Gastroesophageal sphincter (tissue), 4 donors: ENCODE results near the gene TPRX1. TPM values are rescaled to one million over a fixed set of nuclear protein-coding genes. Genes with fewer than 3 reads are reported as not detected.

ENCODE experiments used
- ATAC-seq: fragments of 150-250 bp; one replicate; pipeline ENCODE4 v1.9.1; 2016; ENCODE audit warnings: mild to moderate bottlenecking, moderate library complexity
- H3K27ac ChIP-seq, 4 donors: fragments of 200-600 bp; sonication (generic) in 3 of 4; 1 replicate in 3 of 4; 2 replicates in 1 of 4; pipeline ENCODE4 v1.5.1; 2016 to 2019
- H3K27me3 ChIP-seq: fragments of 200-600 bp; sonication (generic); one replicate; pipeline ENCODE4 v1.5.1; 2019
- H3K36me3 ChIP-seq, 2 donors: fragments of 200-600 bp; sonication (generic); one replicate each; pipeline ENCODE4 v1.5.1; 2019; ENCODE audit warnings: control low read depth in 1 of 2
- H3K4me1 ChIP-seq, 3 donors: fragments of 200-600 bp; sonication (generic); 1 replicate in 2 of 3; 2 replicates in 1 of 3; pipeline ENCODE4 v1.5.1; 2016 to 2019; ENCODE audit warnings: control low read depth in 2 of 3
- H3K4me3 ChIP-seq, 2 donors: fragments of 200-600 bp; sonication (generic); one replicate each; pipeline ENCODE4 v1.5.1; 2019; ENCODE audit warnings: mild to moderate bottlenecking in 1 of 2, moderate library complexity in 1 of 2
- H3K9me3 ChIP-seq, 3 donors: fragments of 200-600 bp; sonication (generic); one replicate each; pipeline ENCODE4 v1.5.1; 2017 to 2019; ENCODE audit warnings: control low read depth in 2 of 3
- EP300 ChIP-seq: sonication (generic); formaldehyde crosslinking; IDR thresholded peaks from one replicate; pipeline ENCODE4 v1.6.1; 2017; ENCODE audit warnings: antibody characterized with exemption, mild to moderate bottlenecking
- POLR2A ChIP-seq, 2 donors: fragments of 450-650 bp; IDR thresholded peaks; one replicate each; pipeline ENCODE4 v1.6.1; 2017; ENCODE audit warnings: antibody characterized with exemption in 2 of 2, mild to moderate bottlenecking in 2 of 2, moderate library complexity in 1 of 2
- POLR2AphosphoS5 ChIP-seq: sonication (generic); formaldehyde crosslinking; IDR thresholded peaks from one replicate; pipeline ENCODE4 v1.6.1; 2017; ENCODE audit warnings: antibody characterized with exemption
- WGBS, 2 donors: methylation state at CpG; one replicate each; pipeline ENCODE4 v1.1.5; 2018; ENCODE audit warnings: low coverage in 1 of 2; 5-methylcytosine and 5-hydroxymethylcytosine counted together
- total RNA-seq, 4 donors: library from RNA; depleted of rRNA; stranded (reverse); fragments of >200 nt; gene quantifications; one replicate each; pipeline ENCODE4 v1.1.0, GENCODE V29; 2016
- TF ChIP-seq, protein P1 (sequence below), 4 experiments: fragments of 200-600 bp in 2 of 4; fragments of 450-650 bp in 2 of 4; sonication (generic) in 1 of 4; IDR thresholded peaks; one replicate each; pipeline ENCODE4 v1.5.1; 2017 to 2019; ENCODE audit warnings: antibody characterized with exemption in 4 of 4, mild to moderate bottlenecking in 2 of 4, moderate library complexity in 2 of 4

TPRX1 gene
- total RNA-seq, 4 donors from 2014 or later = not detected

DNA sequence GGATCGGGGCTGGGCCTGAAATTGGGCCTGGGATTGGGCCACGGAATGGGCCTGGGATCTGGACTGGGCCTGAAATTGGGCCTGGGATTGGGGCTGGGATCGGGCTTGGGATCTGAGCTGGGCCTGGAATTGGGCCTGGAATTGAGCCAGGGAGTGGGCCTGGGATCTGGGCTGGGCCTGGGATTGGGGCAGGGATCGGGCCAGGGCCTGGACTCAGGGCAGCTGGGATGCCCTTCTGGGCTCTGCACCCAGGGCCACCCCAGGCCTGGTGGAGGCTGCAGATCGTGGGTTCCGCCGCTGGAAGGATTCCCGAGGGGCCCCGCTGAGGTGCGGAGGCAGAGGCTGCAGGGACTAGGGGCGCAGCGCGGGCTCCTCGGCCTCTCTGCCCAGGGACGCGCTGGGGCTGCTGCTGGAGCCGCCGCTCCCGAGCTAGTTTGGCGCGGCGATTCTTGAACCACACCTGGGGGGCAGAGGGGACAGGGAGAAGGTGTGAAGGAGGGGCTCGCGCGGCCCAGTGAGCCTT is 1.8 kb downstream of the TPRX1 start:
- H3K4me3 ChIP-seq = no peak overlapping the region
- H3K36me3 ChIP-seq = no peaks in the 10 kb centered on the region
- TF ChIP-seq EP300 (no peak), POLR2A (IDR thresholded peaks at IDR 0.05) (no peak), POLR2AphosphoS5 (no peak)
- TF ChIP-seq, protein P1, sequence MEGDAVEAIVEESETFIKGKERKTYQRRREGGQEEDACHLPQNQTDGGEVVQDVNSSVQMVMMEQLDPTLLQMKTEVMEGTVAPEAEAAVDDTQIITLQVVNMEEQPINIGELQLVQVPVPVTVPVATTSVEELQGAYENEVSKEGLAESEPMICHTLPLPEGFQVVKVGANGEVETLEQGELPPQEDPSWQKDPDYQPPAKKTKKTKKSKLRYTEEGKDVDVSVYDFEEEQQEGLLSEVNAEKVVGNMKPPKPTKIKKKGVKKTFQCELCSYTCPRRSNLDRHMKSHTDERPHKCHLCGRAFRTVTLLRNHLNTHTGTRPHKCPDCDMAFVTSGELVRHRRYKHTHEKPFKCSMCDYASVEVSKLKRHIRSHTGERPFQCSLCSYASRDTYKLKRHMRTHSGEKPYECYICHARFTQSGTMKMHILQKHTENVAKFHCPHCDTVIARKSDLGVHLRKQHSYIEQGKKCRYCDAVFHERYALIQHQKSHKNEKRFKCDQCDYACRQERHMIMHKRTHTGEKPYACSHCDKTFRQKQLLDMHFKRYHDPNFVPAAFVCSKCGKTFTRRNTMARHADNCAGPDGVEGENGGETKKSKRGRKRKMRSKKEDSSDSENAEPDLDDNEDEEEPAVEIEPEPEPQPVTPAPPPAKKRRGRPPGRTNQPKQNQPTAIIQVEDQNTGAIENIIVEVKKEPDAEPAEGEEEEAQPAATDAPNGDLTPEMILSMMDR (IDR thresholded peaks at IDR 0.05) = no peak
- no peak for ATAC-seq
- H3K27me3 ChIP-seq = no peaks in the 10 kb centered on the region
- no peak overlapping the region for H3K27ac ChIP-seq
- 100% methylated on average over 2 of the region's 25 CpGs; no CpG with 5 or more reads in 1 of the 2 donors for WGBS, 2 donors
- no peaks in the 10 kb centered on the region for H3K4me1 ChIP-seq
- no peaks in the 10 kb centered on the region for H3K9me3 ChIP-seq

DNA sequence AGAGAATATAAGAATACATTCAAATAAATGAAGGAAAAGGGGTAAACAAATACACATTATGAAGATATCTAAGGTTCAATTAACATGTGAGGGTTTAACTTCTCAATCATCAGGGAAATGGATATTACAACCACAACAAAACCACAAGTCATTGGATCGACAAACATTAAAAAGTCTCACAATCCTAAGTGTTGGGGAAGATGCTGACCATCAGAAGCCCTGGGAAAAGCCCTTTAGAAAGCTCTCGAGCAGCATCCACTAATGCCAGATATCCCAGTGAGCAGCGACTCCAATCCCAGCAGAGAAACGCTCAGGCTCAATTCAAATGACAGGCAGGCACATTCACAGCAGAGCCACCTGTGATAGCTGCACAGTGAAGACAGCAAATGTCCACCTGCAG is 3.1 kb downstream of the TPRX1 start:
- Histone ChIP-seq H3K36me3 (no peaks in the 10 kb centered on the region), H3K27ac (no peak overlapping the region), H3K4me3 (no peak overlapping the region), H3K9me3 (no peaks in the 10 kb centered on the region), H3K27me3 (no peaks in the 10 kb centered on the region), H3K4me1 (no peaks in the 10 kb centered on the region)
- 88 to 90% methylated on average over 1 to 2 of the region's 4 CpGs for WGBS, 2 donors
- TF ChIP-seq POLR2AphosphoS5 = no peak
- TF ChIP-seq EP300 = no peak
- TF ChIP-seq, protein P1 (IDR thresholded peaks at IDR 0.05) = no peak
- no peak for TF ChIP-seq POLR2A (IDR thresholded peaks at IDR 0.05)
- no peak for ATAC-seq

DNA sequence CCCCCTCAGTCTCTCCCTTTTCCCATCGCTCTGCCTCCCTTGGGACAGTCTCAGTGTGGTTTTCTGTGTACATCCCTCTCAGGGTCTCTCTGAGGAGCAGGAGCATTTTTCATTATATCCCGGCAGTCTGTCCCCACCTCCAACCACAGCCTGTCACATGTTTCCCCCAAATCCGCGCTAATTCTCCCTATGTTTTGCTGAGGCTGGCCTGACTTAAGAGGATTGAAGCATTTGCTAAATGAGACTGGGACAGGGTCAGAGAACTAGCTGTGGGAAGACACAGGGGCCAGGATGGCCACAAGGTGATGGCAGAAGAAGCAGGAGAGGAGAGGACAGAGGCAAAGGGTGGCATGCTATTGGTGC is 5.5 kb downstream of the TPRX1 start:
- no peak for ATAC-seq
- WGBS, 2 donors = 73 to 86% methylated on average over 1 to 4 of the region's 4 CpGs
- Histone ChIP-seq H3K9me3 (no peaks in the 10 kb centered on the region), H3K36me3 (no peaks in the 10 kb centered on the region), H3K4me1 (no peaks in the 10 kb centered on the region), H3K4me3 (no peak overlapping the region), H3K27me3 (no peaks in the 10 kb centered on the region), H3K27ac (no peak overlapping the region)
- TF ChIP-seq EP300 (no peak), POLR2A (IDR thresholded peaks at IDR 0.05) (no peak), POLR2AphosphoS5 (no peak)
- TF ChIP-seq, protein P1 (IDR thresholded peaks at IDR 0.05) = no peak

DNA sequence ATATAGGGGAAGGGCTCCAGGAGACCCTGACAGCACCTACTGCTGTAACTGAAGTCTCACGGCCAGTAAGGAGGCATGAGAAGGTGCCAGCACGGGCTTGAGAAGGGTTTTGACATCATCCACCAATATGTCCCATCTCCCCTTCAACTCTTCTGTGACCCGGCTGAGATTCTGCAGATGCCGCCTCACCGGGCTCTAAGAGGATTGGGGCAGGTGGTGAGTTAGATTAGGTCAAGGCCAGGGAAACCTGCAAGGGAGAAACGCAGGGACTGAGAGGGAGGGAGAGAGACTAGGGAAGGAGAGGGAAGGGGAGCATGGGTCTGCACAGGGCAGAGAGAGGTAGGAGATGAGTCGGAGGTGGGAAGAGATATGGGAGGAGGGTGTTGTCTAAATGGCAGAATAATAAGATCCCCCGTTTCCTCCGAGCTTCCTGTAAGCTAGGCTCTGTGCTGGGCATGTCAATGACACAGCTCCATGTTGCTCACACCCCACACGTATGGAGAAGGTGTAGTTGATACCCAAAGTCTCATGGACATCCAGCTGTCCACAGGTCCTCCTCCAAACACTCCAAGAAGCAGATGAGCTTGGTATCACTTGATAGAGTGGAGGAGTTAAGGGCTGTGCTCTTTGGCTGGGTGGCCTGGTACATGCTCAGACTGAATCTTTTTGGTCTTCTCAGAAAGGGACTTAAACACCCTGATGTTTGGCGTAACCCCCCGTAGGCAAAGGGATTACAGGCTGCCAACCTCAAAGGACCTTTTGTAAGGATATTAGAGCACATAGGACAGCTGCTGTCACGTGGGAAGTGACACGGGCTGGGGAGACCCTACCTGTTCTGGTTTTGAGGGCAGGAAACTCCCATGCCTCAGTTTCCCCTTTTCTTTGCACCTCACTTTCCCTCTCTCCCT is 6.1 kb downstream of the TPRX1 start:
- no peak for TF ChIP-seq POLR2A (IDR thresholded peaks at IDR 0.05)
- TF ChIP-seq POLR2AphosphoS5 = no peak
- TF ChIP-seq, protein P1 (IDR thresholded peaks at IDR 0.05) = no peak
- TF ChIP-seq EP300 = no peak
- WGBS, 2 donors = 56 to 77% methylated on average over 7 to 11 of the region's 14 CpGs

GRCh38 chr19:47796785-47797184 is 7.6 kb downstream of the TPRX1 start:
- TF ChIP-seq POLR2A (IDR thresholded peaks at IDR 0.05) = no peak
- TF ChIP-seq, protein P1 (IDR thresholded peaks at IDR 0.05) = no peak
- TF ChIP-seq EP300 = no peak
- no peak for TF ChIP-seq POLR2AphosphoS5
- no peak for ATAC-seq
- H3K4me3 ChIP-seq = no peak overlapping the region
- H3K9me3 ChIP-seq = no peaks in the 10 kb centered on the region
- H3K4me1 ChIP-seq = no peaks in the 10 kb centered on the region
- WGBS, 2 donors = 95 to 100% methylated on average over 2 of the region's 2 CpGs
- H3K27me3 ChIP-seq = no peaks in the 10 kb centered on the region
- H3K36me3 ChIP-seq = no peaks in the 10 kb centered on the region
- no peak overlapping the region for H3K27ac ChIP-seq

More for the DNA sequence above, 6.1 kb downstream of the TPRX1 start:
- no peaks in the 10 kb centered on the region for H3K9me3 ChIP-seq
- H3K4me3 ChIP-seq = no peak overlapping the region
- H3K4me1 ChIP-seq = no peaks in the 10 kb centered on the region
- no peak overlapping the region for H3K27ac ChIP-seq
- no peaks in the 10 kb centered on the region for H3K36me3 ChIP-seq
- no peaks in the 10 kb centered on the region for H3K27me3 ChIP-seq
- ATAC-seq = no peak
